ENCODE measurements around the gene RAPGEF1.

GRCh38 chr9:131656356-131657036 lies 83.4 kb downstream of the RAPGEF1 start:
- TF ChIP-seq CTCF (conservative IDR thresholded peaks at IDR 0.05; ENCODE audit: low read length) (no peak), EZH2phosphoT487 (IDR thresholded peaks at IDR 0.05; ENCODE audit: borderline replicate concordance, low read depth, low read length) (no peak)
